ENCODE data around the gene SYNPR.

SYNPR gene

GRCh38 chr3:63441262-63441661, 163.2 kb downstream of the SYNPR start:
- no peak for TF ChIP-seq CTCF (IDR thresholded peaks at IDR 0.05; ENCODE audit: low read depth, low read length)
- no peak for DNase-seq (ENCODE audit: low read depth, low spot score)
- H3K4me3 ChIP-seq (ENCODE audit: low read depth, low read length): no peak overlapping the region
- in situ Hi-C loops (cut with HindIII; ENCODE audit: low sequenced_read_pairs): no loop called here

GRCh38 chr3:63442918-63443317, 164.8 kb downstream of the SYNPR start:
- no peak overlapping the region for H3K4me3 ChIP-seq (ENCODE audit: low read depth, low read length)
- no peak for DNase-seq (ENCODE audit: low read depth, low spot score)
- no peak for TF ChIP-seq CTCF (IDR thresholded peaks at IDR 0.05; ENCODE audit: low read depth, low read length)
- in situ Hi-C loops (cut with HindIII; ENCODE audit: low sequenced_read_pairs): no loop called here

GRCh38 chr3:63450023-63450422, 171.9 kb downstream of the SYNPR start:
- TF ChIP-seq CTCF (IDR thresholded peaks at IDR 0.05; ENCODE audit: low read depth, low read length): no peak
- no peak overlapping the region for H3K4me3 ChIP-seq (ENCODE audit: low read depth, low read length)
- DNase-seq (ENCODE audit: low read depth, low spot score): no peak
- in situ Hi-C loops (cut with HindIII; ENCODE audit: low sequenced_read_pairs): no loop called here

GRCh38 chr3:63450634-63451363, 172.7 kb downstream of the SYNPR start:
- no peak for TF ChIP-seq CTCF (IDR thresholded peaks at IDR 0.05; ENCODE audit: low read depth, low read length)
- no peak for DNase-seq (ENCODE audit: low read depth, low spot score)
- no peak overlapping the region for H3K4me3 ChIP-seq (ENCODE audit: low read depth, low read length)
- in situ Hi-C loops (cut with HindIII; ENCODE audit: low sequenced_read_pairs): no loop called here

GRCh38 chr3:63456901-63457300, 178.8 kb downstream of the SYNPR start:
- no peak overlapping the region for H3K4me3 ChIP-seq (ENCODE audit: low read depth, low read length)
- DNase-seq (ENCODE audit: low read depth, low spot score): no peak
- in situ Hi-C loops (cut with HindIII; ENCODE audit: low sequenced_read_pairs): no loop called here
- TF ChIP-seq CTCF (IDR thresholded peaks at IDR 0.05; ENCODE audit: low read depth, low read length): no peak

GRCh38 chr3:63458405-63458804, 180.3 kb downstream of the SYNPR start:
- no peak overlapping the region for H3K4me3 ChIP-seq (ENCODE audit: low read depth, low read length)
- DNase-seq (ENCODE audit: low read depth, low spot score): no peak
- in situ Hi-C loops (cut with HindIII; ENCODE audit: low sequenced_read_pairs): no loop called here
- TF ChIP-seq CTCF (IDR thresholded peaks at IDR 0.05; ENCODE audit: low read depth, low read length): no peak

Measured in astrocyte of the spinal cord (primary cell).